ENCODE data around the gene CPXM1. TPM values are rescaled to one million over a fixed set of nuclear protein-coding genes. Genes with fewer than 3 reads are reported as not detected.

The CPXM1 gene
- total and polyA plus RNA-seq, 2 experiments from 2014 or later, result 57.8 to 66.3 TPM

- 48% methylated on average over 4 of the region's 4 CpGs for WGBS (ENCODE audit: low lambda C conversion rate, missing lambda C conversion rate)
- no peak overlapping the region for H3K4me2 ChIP-seq
Observed at GRCh38 chr20:2806351-2806701, 5.9 kb upstream of the CPXM1 start.

GRCh38 chr20:2805689-2806350, 5.4 kb upstream of the CPXM1 start:
- Histone ChIP-seq H3K4me1 (ENCODE audit: insufficient read depth) (no peaks in the 10 kb centered on the region), H3K9me2 (replicated peaks; ENCODE audit: insufficient read depth) (no peaks in the 10 kb centered on the region), H2AFZ (no peak overlapping the region), H3K4me3 (no peak overlapping the region), H3K9me3 (ENCODE audit: low read depth) (no peaks in the 10 kb centered on the region), H3K4me2 (no peak overlapping the region), H3K27me3 (peaks cover 70% of the 10 kb centered on the region), H3K36me3 (replicated peaks; ENCODE audit: insufficient read depth, low read depth) (no peaks in the 10 kb centered on the region), H3K27ac (no peak overlapping the region), H3K79me2 (no peaks in the 10 kb centered on the region), H4K20me1 (ENCODE audit: insufficient read depth, poor library complexity, severe bottlenecking) (no peaks in the 10 kb centered on the region)
- WGBS (ENCODE audit: low lambda C conversion rate, missing lambda C conversion rate), result 64% methylated on average over 22 of the region's 22 CpGs
- TF ChIP-seq EZH2 (IDR thresholded peaks at IDR 0.05; ENCODE audit: borderline replicate concordance) (no peak), CTCF (IDR thresholded peaks at IDR 0.05; ENCODE audit: poor library complexity) (no peak), EZH2phosphoT487 (IDR thresholded peaks at IDR 0.05; ENCODE audit: low read depth, severe bottlenecking, unreplicated experiment) (no peak)
- DNase-seq (ENCODE audit: low spot score), result no peak

More at GRCh38 chr20:2806351-2806701, 5.9 kb upstream of the CPXM1 start:
- H3K79me2 ChIP-seq, result no peaks in the 10 kb centered on the region
- no peaks in the 10 kb centered on the region for H3K4me1 ChIP-seq (ENCODE audit: insufficient read depth)
- no peak overlapping the region for H3K27ac ChIP-seq
- H3K9me2 ChIP-seq (replicated peaks; ENCODE audit: insufficient read depth), result no peaks in the 10 kb centered on the region
- H3K36me3 ChIP-seq (replicated peaks; ENCODE audit: insufficient read depth, low read depth), result no peaks in the 10 kb centered on the region
- no peak for DNase-seq (ENCODE audit: low spot score)
- H3K9me3 ChIP-seq (ENCODE audit: low read depth), result no peaks in the 10 kb centered on the region
- H4K20me1 ChIP-seq (ENCODE audit: insufficient read depth, poor library complexity, severe bottlenecking), result no peaks in the 10 kb centered on the region
- no peak overlapping the region for H3K4me3 ChIP-seq
- H2AFZ ChIP-seq, result no peak overlapping the region
- TF ChIP-seq EZH2 (IDR thresholded peaks at IDR 0.05; ENCODE audit: borderline replicate concordance) (no peak), EZH2phosphoT487 (IDR thresholded peaks at IDR 0.05; ENCODE audit: low read depth, severe bottlenecking, unreplicated experiment) (no peak), CTCF (IDR thresholded peaks at IDR 0.05; ENCODE audit: poor library complexity) (no peak)
- H3K27me3 ChIP-seq, result peaks cover 65% of the 10 kb centered on the region

- no peak overlapping the region for H2AFZ ChIP-seq
- WGBS (ENCODE audit: low lambda C conversion rate, missing lambda C conversion rate), result 38% methylated on average over 40 of the region's 49 CpGs
- H3K9me3 ChIP-seq (ENCODE audit: low read depth), result no peaks in the 10 kb centered on the region
- no peak for TF ChIP-seq EZH2 (IDR thresholded peaks at IDR 0.05; ENCODE audit: borderline replicate concordance)
- TF ChIP-seq EZH2phosphoT487 (IDR thresholded peaks at IDR 0.05; ENCODE audit: low read depth, severe bottlenecking, unreplicated experiment), result no peak
- no peak for TF ChIP-seq CTCF (IDR thresholded peaks at IDR 0.05; ENCODE audit: poor library complexity)
- peaks cover 74% of the 10 kb centered on the region for H3K27me3 ChIP-seq
- H4K20me1 ChIP-seq (ENCODE audit: insufficient read depth, poor library complexity, severe bottlenecking), result no peaks in the 10 kb centered on the region
- no peaks in the 10 kb centered on the region for H3K9me2 ChIP-seq (replicated peaks; ENCODE audit: insufficient read depth)
- H3K79me2 ChIP-seq, result no peaks in the 10 kb centered on the region
- H3K27ac ChIP-seq, result no peak overlapping the region
- H3K4me3 ChIP-seq, result no peak overlapping the region
- H3K36me3 ChIP-seq (replicated peaks; ENCODE audit: insufficient read depth, low read depth), result no peaks in the 10 kb centered on the region
- DNase-seq (ENCODE audit: low spot score), result no peak
- peak overlapping the region; percentile 44 for H3K4me2 ChIP-seq
- peaks cover under 1% of the 10 kb centered on the region for H3K4me1 ChIP-seq (ENCODE audit: insufficient read depth)
Observed at GRCh38 chr20:2804852-2805688, 4.6 kb upstream of the CPXM1 start.

All from hepatocyte (in vitro differentiated cells).